ENCODE measurements around the gene ZNF692.

DNA sequence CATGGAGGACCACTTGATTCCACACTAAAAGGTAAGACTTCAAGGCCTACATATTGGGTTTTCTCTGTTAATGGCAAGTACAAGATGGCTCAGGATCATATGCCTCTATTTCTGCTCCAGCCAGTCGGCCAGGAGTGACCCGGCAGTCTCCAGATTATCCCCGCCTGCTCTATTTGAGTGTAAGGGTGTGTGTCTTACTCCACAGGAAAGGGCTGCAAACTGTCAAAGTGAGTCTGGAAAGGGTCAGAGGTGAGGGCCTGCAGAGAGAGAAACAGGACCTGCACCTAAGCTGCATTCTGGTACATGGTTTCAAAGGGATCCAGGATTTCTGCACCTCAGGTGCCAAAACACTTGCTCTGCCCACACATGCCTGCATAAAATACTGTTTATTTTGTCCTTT lies 9.2 kb downstream of the ZNF692 start:
- no peak for TF ChIP-seq TAF1 (IDR thresholded peaks at IDR 0.05; ENCODE audit: borderline replicate concordance, insufficient read depth, low read length)
- TF ChIP-seq, protein P1, sequence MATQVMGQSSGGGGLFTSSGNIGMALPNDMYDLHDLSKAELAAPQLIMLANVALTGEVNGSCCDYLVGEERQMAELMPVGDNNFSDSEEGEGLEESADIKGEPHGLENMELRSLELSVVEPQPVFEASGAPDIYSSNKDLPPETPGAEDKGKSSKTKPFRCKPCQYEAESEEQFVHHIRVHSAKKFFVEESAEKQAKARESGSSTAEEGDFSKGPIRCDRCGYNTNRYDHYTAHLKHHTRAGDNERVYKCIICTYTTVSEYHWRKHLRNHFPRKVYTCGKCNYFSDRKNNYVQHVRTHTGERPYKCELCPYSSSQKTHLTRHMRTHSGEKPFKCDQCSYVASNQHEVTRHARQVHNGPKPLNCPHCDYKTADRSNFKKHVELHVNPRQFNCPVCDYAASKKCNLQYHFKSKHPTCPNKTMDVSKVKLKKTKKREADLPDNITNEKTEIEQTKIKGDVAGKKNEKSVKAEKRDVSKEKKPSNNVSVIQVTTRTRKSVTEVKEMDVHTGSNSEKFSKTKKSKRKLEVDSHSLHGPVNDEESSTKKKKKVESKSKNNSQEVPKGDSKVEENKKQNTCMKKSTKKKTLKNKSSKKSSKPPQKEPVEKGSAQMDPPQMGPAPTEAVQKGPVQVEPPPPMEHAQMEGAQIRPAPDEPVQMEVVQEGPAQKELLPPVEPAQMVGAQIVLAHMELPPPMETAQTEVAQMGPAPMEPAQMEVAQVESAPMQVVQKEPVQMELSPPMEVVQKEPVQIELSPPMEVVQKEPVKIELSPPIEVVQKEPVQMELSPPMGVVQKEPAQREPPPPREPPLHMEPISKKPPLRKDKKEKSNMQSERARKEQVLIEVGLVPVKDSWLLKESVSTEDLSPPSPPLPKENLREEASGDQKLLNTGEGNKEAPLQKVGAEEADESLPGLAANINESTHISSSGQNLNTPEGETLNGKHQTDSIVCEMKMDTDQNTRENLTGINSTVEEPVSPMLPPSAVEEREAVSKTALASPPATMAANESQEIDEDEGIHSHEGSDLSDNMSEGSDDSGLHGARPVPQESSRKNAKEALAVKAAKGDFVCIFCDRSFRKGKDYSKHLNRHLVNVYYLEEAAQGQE (IDR thresholded peaks at IDR 0.05; ENCODE audit: insufficient read depth in 1 of 2, low read depth in 2 of 2, low read length in 2 of 2): no peak
- peak; percentile 15; the same call in 1 of the 2 replicates for TF ChIP-seq POLR2AphosphoS5 (IDR thresholded peaks at IDR 0.05; ENCODE audit: low read depth, low read length)
